Transverse colon (tissue), 4 donors: ENCODE results near the gene MOAP1. TPM values are rescaled to one million over a fixed set of nuclear protein-coding genes. Genes with fewer than 3 reads are reported as not detected.
A peak's percentile ranks its signal among the peaks of the same experiment; 100 is the strongest.

ENCODE experiments used
- DNase-seq: peaks from one replicate; pipeline ENCODE4 v3.0.0-alpha.2; 2019
- H3K27ac ChIP-seq, 4 donors: fragments of 200-600 bp; sonication (generic); 2 replicates each; pipeline ENCODE4 v1.5.1; 2016 to 2018; ENCODE audit warnings: inconsistent platforms in 4 of 4
- H3K27me3 ChIP-seq: fragments of 200-600 bp; sonication (generic); 2 replicates; pipeline ENCODE4 v1.5.1; 2017; ENCODE audit warnings: inconsistent platforms
- H3K36me3 ChIP-seq, 4 donors: fragments of 200-600 bp; sonication (generic); 2 replicates each; pipeline ENCODE4 v1.5.1; 2017 to 2019; ENCODE audit warnings: inconsistent platforms in 4 of 4
- H3K4me1 ChIP-seq, 4 donors: fragments of 200-600 bp; sonication (generic); 2 replicates each; pipeline ENCODE4 v1.5.1; 2017 to 2020; ENCODE audit warnings: inconsistent platforms in 4 of 4
- H3K4me3 ChIP-seq, 4 donors: fragments of 200-600 bp; sonication (generic); 1 replicate in 1 of 4; 2 replicates in 3 of 4; pipeline versions ENCODE4 v1.5.1 to v1.6.1; 2017 to 2019; ENCODE audit warnings: inconsistent platforms in 4 of 4
- H3K9me3 ChIP-seq, 2 donors: fragments of 200-600 bp; sonication (generic); 2 replicates each; pipeline ENCODE4 v1.5.1; 2017 to 2019; ENCODE audit warnings: inconsistent platforms in 2 of 2
- EP300 ChIP-seq: sonication (generic); formaldehyde crosslinking; IDR thresholded peaks from one replicate; pipeline ENCODE4 v1.6.1; 2017; ENCODE audit warnings: antibody characterized with exemption, low read depth
- POLR2A ChIP-seq: fragments of 450-650 bp; IDR thresholded peaks from one replicate; pipeline ENCODE4 v1.6.1; 2016; ENCODE audit warnings: antibody characterized with exemption, mild to moderate bottlenecking, moderate library complexity
- POLR2AphosphoS5 ChIP-seq, 3 donors: sonication (generic); formaldehyde crosslinking; IDR thresholded peaks; one replicate each; pipeline ENCODE4 v1.6.1; 2016; ENCODE audit warnings: antibody characterized with exemption in 3 of 3
- WGBS, 2 donors: methylation state at CpG; one replicate each; pipeline ENCODE4 v1.1.5; 2018; ENCODE audit warnings: low coverage in 1 of 2; 5-methylcytosine and 5-hydroxymethylcytosine counted together
- in situ Hi-C, 4 donors: fragments of 200-750 bp; cut with MboI; loops; one replicate each; pipeline versions ENCODE4 v1.15.0 to v1.15.1; 2017; ENCODE audit warnings: low sequenced_read_pairs in 3 of 4, low pct_ligation_motif_present in 1 of 4, low pct_unique_long_range_greater_than_20kb in 1 of 4
- intact Hi-C: fragments of 100-400 bp; cut with DNase I; formaldehyde crosslinking; loops from one replicate; pipeline ENCODE4 v1.15.1; 2023; ENCODE audit warnings: low total_unique reads
- total RNA-seq, 4 donors: library from RNA; depleted of rRNA; stranded (reverse); fragments of >200 nt; gene quantifications; one replicate each; pipeline ENCODE4 v1.1.0, GENCODE V29; 2016
- TF ChIP-seq, protein P1 (sequence below), 5 experiments: fragments of 200-600 bp in 3 of 5; fragments of 450-650 bp in 2 of 5; sonication (generic) in 3 of 5; IDR thresholded peaks; 1 replicate in 2 of 5; 2 replicates in 3 of 5; pipeline ENCODE4 v1.5.1; 2016 to 2017; ENCODE audit warnings: antibody characterized with exemption in 5 of 5, inconsistent platforms in 3 of 5, mild to moderate bottlenecking in 2 of 5, moderate library complexity in 1 of 5

MOAP1 gene
- total RNA-seq, 4 donors from 2014 or later, result 2.2 to 28.1 (median 12.3) TPM

- H3K27ac ChIP-seq, result no peak overlapping the region
- no peak for DNase-seq
- in situ Hi-C loops, result no loop called here
These were observed 27.9 kb downstream of the MOAP1 start for GRCh38 chr14:93156693-93157369.

DNA sequence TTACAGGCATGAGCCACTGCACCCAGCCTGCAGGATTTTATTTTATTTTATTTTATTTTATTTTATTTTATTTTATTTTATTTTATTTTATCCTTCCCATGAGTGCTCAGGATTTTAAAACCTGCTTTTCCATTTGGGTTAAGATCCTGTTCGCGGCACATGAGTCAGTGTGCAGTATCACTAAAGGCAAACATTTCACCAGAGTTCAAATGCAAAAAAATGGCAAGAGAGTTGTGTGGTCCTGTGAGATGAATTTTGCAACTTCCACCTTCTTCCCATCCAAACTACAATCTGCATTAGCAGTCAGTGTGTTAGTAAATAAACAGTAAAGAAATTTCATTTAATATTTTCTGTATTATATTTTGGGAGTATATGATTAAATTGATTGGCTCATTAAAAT lies 29.0 kb downstream of the MOAP1 start:
- no peak overlapping the region for H3K27ac ChIP-seq
- H3K4me1 ChIP-seq, result peaks cover 0 to 10% (median 3%) of the 10 kb centered on the region in 4 donors
- H3K4me3 ChIP-seq, result no peak overlapping the region
- no peaks in the 10 kb centered on the region for H3K27me3 ChIP-seq
- DNase-seq, result no peak
- intact Hi-C loops (no loop called here), in situ Hi-C loops (no loop called here)
- TF ChIP-seq POLR2A (no peak), EP300 (no peak), POLR2AphosphoS5 (IDR thresholded peaks at IDR 0.05) (no peak)
- TF ChIP-seq, protein P1, sequence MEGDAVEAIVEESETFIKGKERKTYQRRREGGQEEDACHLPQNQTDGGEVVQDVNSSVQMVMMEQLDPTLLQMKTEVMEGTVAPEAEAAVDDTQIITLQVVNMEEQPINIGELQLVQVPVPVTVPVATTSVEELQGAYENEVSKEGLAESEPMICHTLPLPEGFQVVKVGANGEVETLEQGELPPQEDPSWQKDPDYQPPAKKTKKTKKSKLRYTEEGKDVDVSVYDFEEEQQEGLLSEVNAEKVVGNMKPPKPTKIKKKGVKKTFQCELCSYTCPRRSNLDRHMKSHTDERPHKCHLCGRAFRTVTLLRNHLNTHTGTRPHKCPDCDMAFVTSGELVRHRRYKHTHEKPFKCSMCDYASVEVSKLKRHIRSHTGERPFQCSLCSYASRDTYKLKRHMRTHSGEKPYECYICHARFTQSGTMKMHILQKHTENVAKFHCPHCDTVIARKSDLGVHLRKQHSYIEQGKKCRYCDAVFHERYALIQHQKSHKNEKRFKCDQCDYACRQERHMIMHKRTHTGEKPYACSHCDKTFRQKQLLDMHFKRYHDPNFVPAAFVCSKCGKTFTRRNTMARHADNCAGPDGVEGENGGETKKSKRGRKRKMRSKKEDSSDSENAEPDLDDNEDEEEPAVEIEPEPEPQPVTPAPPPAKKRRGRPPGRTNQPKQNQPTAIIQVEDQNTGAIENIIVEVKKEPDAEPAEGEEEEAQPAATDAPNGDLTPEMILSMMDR (IDR thresholded peaks at IDR 0.05), result no peak
- 81 to 100% methylated on average over 2 of the region's 2 CpGs for WGBS, 2 donors
- no peaks in the 10 kb centered on the region for H3K9me3 ChIP-seq
- no peaks in the 10 kb centered on the region for H3K36me3 ChIP-seq

More at GRCh38 chr14:93156693-93157369, 27.9 kb downstream of the MOAP1 start:
- Histone ChIP-seq H3K36me3 (no peaks in the 10 kb centered on the region), H3K4me1 (no peaks in the 10 kb centered on the region), H3K4me3 (no peak overlapping the region), H3K27me3 (no peaks in the 10 kb centered on the region), H3K9me3 (no peaks in the 10 kb centered on the region)
- WGBS, 2 donors, result 63 to 72% methylated on average over 3 to 8 of the region's 8 CpGs
- intact Hi-C loops, result no loop called here
- TF ChIP-seq, protein P1 (IDR thresholded peaks at IDR 0.05), result no peak
- TF ChIP-seq EP300 (no peak), POLR2AphosphoS5 (IDR thresholded peaks at IDR 0.05) (no peak)

GRCh38 chr14:93153121-93153520 lies 31.6 kb downstream of the MOAP1 start:
- DNase-seq, result no peak
- WGBS, 2 donors, result 79 to 89% methylated on average over 1 to 7 of the region's 7 CpGs
- Histone ChIP-seq H3K4me3 (no peak overlapping the region), H3K4me1 (peaks cover 0 to 14% (median 5%) of the 10 kb centered on the region in 4 donors), H3K9me3 (no peaks in the 10 kb centered on the region), H3K36me3 (no peaks in the 10 kb centered on the region), H3K27ac (no peak overlapping the region), H3K27me3 (no peaks in the 10 kb centered on the region)
- in situ Hi-C loops (no loop called here), intact Hi-C loops (no loop called here)
- TF ChIP-seq, protein P1 (IDR thresholded peaks at IDR 0.05), result no peak

GRCh38 chr14:93150227-93151208 lies 34.2 kb downstream of the MOAP1 start:
- no peaks in the 10 kb centered on the region for H3K27me3 ChIP-seq
- H3K4me1 ChIP-seq, result peaks cover 0 to 14% (median 5%) of the 10 kb centered on the region in 4 donors
- in situ Hi-C loops, result no loop called here
- H3K36me3 ChIP-seq, result no peaks in the 10 kb centered on the region
- no peaks in the 10 kb centered on the region for H3K9me3 ChIP-seq
- 33 to 39% methylated on average over 6 to 16 of the region's 16 CpGs for WGBS, 2 donors
- H3K27ac ChIP-seq, result peak overlapping the region; percentile 29 to 65 (median 38)
- H3K4me3 ChIP-seq, result no peak overlapping the region
- no peak for TF ChIP-seq POLR2A
- peak in 1 of 3 donors; percentile 18 for TF ChIP-seq POLR2AphosphoS5 (IDR thresholded peaks at IDR 0.05)
- DNase-seq, result peak; percentile 73
- intact Hi-C loops, result no loop called here
